D721Med (cell line): ENCODE data around the gene ETV6.

ENCODE experiments used
- DNase-seq: peaks from one replicate; pipeline ENCODE4 v3.0.0; 2011; ENCODE audit warnings: low spot score; ENCODE audit not compliant: insufficient read length
- FAIRE-seq: peaks from 2 replicates; lab custom pipeline; 2011; peaks lifted over from hg19 to GRCh38; lab: Jason Lieb, UNC
- TF ChIP-seq, protein P1 (sequence below): IDR thresholded peaks from 2 replicates; pipeline ENCODE4 v1.5.1; 2012; ENCODE audit warnings: mild to moderate bottlenecking, control low read depth; ENCODE audit not compliant: insufficient read depth; ENCODE audit errors: missing control alignments

Gene ETV6

DNA sequence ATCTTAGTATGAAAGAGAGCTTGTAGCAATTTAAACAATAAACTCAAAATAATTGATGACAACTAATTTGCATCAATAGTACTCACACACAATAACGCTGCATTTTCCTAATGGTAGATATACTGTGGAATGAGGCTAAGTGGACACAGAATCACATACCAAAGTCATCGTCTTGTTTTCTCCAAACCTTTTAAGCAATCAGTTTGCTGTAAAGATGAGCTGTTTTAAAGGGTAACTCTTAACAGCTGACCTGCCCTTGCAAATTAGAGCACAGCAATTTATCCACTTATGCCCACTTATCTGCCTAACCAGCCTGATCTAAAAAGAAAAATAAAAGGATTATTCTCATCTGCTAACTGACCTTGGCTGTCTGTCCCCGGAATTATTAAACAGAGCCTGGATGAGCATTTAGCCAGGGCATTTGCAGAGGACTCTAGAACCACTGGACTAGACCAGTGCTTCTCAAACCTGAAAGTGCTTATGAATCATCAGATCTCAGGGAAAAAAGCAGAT lies 247.0 kb downstream of the ETV6 start:
- DNase-seq, result no peak
- peak; percentile 44 for FAIRE-seq
- TF ChIP-seq, protein P1, sequence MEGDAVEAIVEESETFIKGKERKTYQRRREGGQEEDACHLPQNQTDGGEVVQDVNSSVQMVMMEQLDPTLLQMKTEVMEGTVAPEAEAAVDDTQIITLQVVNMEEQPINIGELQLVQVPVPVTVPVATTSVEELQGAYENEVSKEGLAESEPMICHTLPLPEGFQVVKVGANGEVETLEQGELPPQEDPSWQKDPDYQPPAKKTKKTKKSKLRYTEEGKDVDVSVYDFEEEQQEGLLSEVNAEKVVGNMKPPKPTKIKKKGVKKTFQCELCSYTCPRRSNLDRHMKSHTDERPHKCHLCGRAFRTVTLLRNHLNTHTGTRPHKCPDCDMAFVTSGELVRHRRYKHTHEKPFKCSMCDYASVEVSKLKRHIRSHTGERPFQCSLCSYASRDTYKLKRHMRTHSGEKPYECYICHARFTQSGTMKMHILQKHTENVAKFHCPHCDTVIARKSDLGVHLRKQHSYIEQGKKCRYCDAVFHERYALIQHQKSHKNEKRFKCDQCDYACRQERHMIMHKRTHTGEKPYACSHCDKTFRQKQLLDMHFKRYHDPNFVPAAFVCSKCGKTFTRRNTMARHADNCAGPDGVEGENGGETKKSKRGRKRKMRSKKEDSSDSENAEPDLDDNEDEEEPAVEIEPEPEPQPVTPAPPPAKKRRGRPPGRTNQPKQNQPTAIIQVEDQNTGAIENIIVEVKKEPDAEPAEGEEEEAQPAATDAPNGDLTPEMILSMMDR, result no peak

DNA sequence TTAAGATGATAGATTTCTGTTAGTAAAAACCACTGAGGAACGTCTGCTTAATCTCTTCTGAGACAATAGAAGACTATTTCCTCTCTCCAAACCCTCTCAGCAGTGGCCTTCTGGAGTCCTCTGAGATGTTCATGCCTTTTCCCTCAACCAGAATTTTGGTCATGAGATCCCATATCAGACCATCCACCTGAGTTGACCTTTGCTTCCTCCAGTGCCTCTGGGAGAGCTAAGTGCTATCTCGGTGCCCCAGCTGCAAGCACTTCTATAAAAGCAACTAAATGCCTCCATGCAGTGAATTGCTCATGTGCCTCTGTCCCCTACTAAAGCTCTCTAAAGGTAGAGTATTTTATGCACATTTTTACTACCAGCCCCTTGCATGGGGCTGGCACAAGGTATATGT lies 248.4 kb downstream of the ETV6 start:
- TF ChIP-seq, protein P1, result no peak
- FAIRE-seq (no peak), DNase-seq (no peak)

DNA sequence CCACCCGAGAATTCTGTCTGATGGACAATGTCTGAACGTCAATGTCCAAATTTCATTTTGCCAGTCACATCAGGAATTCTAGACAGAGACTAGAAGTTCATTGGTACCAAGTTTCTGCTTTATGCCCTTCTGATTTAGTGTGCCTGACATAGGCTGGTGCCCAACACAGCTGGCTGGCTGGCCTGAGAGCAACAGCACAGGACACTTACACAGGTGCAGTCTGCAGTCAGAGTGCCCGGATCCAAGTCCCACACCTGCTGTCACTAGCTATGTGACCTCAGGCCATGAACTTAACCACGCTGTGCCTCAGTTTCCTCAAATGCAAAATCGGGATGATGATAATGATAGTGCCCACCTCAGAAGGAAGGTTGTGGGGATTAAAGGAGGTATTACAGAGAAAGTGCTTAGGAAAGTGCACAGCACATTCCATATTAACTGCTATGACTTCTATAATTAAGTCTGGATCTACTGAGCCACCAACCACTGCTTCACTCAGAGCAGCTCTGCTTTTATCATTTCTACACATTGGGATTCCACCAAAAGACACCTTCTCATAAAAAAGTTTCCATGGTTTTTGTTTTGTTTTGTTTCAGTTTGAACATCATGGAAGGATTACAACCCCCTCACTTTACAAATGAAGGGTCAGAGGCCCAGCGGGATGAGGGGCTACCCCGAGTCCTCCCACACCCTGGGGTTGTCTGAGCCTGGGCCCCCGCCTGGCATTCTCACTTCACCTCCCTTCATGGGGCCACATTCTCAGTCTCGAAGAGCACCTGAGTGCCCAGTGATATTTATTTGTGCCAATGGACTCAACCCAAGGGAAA lies 252.4 kb downstream of the ETV6 start:
- no peak for DNase-seq
- TF ChIP-seq, protein P1, result no peak
- no peak for FAIRE-seq

DNA sequence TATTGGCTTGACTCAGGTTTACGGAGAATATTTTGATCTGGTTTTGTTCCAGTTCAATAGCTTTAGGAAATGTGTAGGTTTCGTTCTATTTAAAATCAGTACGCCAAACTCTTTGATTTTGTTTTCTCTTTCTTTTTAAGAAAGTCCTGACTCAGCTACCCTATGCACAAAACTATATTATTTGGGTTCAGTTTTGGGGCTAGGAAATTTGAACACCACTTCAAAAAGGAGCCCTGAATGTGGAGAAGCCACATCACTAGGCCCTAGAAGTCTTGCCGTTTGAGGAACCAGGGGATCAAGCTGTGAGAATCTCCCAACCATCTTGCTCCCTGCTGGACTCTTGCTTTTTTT lies 253.0 kb downstream of the ETV6 start:
- DNase-seq, result no peak
- TF ChIP-seq, protein P1, result no peak
- no peak for FAIRE-seq

DNA sequence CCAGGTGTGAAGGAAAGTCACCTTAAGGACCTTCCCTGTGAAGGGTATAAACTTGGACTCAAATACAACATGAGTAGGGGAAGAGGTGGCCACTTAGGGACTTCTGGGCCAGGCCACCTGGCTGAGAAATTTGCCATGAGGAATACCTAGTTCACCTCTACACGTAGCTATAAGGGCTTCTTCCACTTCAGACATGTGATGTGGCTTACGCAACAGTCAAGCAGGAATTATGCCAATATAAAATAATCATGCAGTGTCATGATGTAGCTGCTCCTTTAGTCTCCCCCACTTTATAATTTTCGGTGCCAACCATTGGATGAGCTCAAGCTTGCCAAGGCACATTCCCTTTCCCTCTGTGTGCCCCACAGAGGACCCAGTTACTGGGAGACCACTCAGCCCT lies 254.7 kb downstream of the ETV6 start:
- FAIRE-seq, result no peak
- no peak for DNase-seq
- TF ChIP-seq, protein P1, result no peak

DNA sequence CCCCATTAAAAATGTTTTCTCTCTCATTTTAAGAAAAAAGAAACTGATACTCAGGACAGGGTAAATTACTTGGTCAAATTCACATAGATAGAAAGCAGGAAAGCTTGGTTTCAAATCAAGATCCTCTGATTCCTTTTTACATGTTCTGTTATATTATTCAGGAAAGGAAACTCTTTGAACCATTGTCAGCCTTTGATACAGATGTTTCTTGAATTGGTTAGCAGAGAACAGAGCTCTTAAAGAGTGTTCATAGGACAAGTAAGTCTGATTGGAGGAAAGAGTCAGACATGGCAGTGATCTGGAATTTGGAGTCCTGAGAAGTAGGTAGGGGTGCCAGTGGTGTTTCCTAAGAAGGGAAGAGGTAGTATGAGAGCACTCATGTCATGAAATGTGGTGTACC lies 256.1 kb downstream of the ETV6 start:
- DNase-seq (no peak), FAIRE-seq (no peak)
- TF ChIP-seq, protein P1, result no peak

DNA sequence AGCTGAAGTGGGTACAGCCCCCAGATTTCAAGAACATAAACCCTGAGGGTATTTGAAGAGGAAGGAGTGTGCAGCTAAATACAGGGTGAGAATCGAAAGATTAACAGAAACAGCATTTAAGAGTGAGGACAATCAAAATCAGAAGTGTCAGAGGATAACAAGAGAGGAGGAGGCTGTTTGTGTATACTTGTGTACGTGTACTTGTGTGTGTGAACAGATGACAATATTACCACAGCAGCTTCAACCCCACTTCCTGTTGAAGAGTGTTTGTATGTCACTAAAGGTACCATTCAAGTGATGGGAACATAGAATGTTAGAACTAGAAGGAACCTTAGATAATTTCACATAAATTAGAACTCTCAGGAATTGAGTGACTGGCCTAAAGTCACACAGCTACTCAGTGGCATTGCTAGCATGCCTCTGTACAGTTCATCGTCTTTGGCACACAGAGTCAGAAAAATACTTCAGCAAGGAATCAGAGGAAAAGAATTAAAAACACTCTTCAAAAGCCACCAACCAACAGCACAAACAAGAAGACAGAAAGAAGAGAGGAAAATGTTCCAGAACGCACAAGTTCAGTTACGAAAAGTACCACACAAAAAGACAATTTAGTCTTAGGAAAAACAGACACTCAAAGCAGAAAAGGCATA lies 256.9 kb downstream of the ETV6 start:
- TF ChIP-seq, protein P1, result no peak
- no peak for FAIRE-seq
- no peak for DNase-seq
